HT1080 (cell line): Measurements from ENCODE around the gene SMURF2. TPM values are rescaled to one million over a fixed set of nuclear protein-coding genes. Genes with fewer than 3 reads are reported as not detected.

Experiments used
- DNase-seq: peaks from one replicate; pipeline ENCODE4 v3.0.0-alpha.2; 2015; ENCODE audit warnings: low read depth
- total RNA-seq: library from RNA; depleted of rRNA; stranded (reverse); fragments of >200 nt; shearing (Covaris generic); gene quantifications from 2 replicates; pipeline ENCODE4 v1.2.3, GENCODE V29; 2014

SMURF2 gene
- total RNA-seq, 1 experiment from 2014 or later: 50.0 TPM

DNA sequence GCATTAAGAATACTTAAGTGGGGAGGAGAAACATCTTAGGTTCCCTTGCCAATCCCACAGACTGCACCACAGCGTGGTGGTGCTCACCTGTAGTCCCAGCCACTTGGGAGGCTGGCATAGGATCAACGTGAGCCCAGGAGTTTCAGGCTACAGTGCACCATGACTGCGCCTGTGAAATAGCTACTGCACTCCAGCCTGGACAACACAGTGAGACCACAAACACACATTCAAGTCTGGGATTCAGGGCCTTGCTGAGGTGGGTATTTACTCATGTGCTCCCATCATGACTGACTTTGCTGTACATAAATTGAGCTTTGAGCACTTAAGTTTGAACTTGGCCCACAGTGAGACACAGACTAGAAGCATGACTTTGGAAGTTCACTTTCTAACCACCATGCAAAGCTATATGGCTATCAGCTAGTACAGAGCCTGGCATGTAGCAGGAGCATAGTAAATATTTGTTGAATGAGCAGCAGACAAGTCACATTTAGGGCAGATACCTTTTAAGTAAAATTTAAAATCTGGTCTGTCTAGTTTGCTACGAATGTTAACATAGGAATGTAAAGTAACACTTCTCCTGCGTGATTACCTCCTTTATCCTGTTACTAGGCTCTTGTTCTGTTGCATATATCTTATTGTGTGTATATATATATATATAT, 121.9 kb downstream of the SMURF2 start:
- no peak for DNase-seq

GRCh38 chr17:64538508-64539130, 123.5 kb downstream of the SMURF2 start:
- no peak for DNase-seq

GRCh38 chr17:64537488-64537887, 124.6 kb downstream of the SMURF2 start:
- DNase-seq: no peak

DNA sequence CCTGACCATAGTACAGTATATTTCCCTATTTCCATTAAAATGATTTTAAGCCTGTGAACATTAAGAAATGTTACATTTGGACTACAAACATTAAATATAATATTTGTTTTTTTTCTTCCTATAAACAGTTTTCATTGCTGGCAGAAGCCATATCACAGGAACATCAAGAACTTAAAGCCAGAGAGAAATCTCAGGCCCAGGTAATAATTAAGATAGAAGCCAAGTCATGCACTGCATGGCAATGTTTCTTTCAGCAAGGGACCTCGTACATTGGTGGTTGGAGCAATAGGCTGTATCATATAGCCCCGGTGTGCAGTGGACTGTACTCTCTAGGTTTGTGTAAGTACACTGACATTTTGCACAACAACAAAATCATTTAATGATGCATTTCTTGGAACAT, 125.2 kb downstream of the SMURF2 start:
- no peak for DNase-seq

DNA sequence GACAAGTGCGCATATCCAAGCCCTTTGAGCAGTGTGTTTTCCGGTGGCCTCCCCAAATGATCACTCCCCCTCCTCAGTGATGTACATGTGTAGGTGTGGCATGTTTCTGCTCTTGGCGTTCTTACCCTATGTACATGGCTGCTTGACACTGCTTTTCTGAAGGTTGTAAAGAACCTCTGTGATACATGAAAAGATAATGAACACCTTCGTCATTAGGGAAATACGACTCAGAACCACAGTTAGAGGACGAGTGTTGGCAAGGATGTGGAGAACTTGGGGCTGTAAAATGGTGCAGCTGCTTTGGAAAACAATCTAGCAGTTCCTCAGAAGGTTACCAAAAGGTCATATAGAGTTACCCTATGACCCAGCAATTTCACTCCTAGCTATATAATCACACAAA, 126.8 kb downstream of the SMURF2 start:
- DNase-seq: no peak

DNA sequence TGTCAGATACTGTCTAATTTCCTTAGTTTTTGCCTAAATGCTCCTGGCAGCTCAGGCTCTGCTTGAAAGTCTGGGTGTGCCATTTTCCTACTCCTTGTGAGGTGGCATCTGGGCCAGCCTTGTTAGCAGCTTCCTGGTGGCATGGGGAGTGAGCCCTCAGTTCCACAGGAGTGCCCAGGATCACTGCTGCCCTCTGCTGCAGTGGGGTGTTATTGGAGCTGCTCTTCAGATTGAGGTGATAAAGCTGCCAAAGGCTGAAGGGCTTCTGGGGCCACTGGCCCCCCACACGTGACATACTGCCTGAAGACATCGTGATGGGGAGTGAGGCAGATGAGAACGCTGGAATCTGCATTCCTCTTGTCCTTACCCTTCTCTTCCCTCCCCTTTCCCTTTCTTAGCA, 127.9 kb downstream of the SMURF2 start:
- DNase-seq: peak; percentile 10

DNA sequence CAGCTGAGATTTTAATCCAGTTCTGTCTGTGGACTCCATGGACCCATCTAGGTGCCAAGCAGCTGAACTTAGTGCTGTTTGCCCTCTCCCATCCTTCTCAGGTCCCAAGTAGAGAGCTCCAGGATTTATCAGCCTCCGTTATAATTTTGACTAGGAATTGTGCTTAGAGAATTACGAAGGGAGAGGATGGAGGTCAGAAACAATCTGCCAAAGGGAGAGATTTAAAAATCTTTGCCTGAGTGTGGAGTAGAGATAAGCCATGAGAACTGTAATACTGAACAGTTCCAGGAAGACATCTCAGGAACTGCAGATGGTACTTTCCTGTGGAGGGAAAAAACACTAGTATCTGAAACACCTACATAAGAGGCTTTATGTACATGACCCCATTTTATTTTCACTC, 128.3 kb downstream of the SMURF2 start:
- DNase-seq: no peak

DNA sequence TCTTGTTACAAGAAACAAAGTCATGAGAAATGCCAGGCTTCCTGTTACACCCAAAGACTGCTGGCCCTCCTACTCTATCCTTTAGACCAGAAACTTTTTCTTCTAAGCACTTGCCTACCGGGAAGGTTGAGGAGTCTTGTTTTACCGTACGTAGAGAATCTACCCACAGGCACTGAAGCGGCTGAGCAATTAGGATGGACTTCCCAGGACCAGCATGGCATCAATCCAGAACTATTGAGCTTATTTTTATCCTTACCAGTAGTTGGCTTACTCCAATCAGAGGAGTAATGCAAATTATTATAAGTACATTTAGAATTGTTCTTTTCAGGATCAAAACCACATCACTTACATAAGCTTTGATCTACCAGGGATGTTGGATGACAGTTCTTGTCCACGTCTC, 129.7 kb downstream of the SMURF2 start:
- no peak for DNase-seq

- DNase-seq: no peak
Observed at GRCh38 chr17:64531955-64532371, 130.1 kb downstream of the SMURF2 start.

- DNase-seq: no peak
Observed at GRCh38 chr17:64529221-64529620, 132.9 kb downstream of the SMURF2 start.

GRCh38 chr17:64527914-64528313, 134.2 kb downstream of the SMURF2 start:
- no peak for DNase-seq

DNA sequence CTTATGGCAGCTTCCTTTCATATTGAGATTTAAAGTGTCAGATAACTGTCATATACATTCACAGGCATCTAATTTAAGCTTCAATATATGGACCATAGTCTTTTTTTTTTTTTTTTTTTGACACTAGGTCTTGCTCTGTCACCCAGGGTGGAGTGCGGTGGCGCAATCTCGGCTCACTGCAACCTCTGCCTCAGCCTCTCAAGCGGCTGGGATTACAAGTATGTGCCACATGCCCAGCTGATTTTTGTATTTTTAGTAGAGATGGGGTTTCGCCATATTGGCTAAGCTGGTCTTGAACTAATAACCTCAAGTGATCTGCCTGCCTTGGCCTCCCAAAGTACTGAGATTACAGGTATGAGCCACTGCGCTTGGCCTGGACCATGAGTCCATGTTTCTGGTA, 141.7 kb downstream of the SMURF2 start:
- no peak for DNase-seq

- DNase-seq: no peak
Observed at GRCh38 chr17:64519601-64520000, 142.5 kb downstream of the SMURF2 start.

- no peak for DNase-seq
Observed at GRCh38 chr17:64515829-64516228, 146.3 kb downstream of the SMURF2 start.

GRCh38 chr17:64515419-64515818, 146.7 kb downstream of the SMURF2 start:
- no peak for DNase-seq

DNA sequence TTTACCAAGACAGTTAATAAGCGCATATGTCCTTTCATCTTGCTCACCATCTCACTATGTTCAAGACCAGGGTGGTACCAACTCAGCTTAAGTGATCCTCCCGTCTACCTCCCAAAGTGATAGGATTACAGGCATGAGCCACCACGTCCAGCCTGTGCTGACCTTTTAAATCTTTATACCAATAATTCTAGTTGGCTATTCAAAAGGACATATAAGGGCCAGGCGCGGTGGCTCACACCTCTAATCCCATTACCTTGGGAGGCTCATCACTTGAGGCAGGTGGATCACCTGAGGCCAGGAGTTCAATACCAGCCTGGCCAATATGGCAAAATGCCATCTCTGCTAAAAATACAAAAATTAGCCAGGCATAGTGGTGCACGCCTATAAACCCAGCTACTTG, 152.9 kb downstream of the SMURF2 start:
- DNase-seq: no peak

DNA sequence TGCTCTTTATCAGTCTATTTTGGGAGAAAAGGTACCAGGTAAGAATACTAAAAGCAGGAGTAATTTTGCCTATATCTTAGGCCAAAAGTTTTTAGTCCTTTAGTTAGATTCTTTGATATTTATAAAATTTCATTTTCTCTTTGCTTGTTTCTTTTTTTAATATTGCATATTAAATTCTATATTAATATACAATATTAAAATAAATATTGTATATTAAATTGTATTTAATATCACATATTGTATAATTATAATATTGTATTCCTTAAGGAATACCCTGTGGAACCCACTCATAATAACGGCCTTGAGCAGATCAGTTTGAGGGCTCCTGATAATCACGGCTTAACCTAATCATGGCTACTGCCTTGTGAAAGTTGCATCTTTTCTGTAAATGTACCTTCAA, 153.4 kb downstream of the SMURF2 start:
- no peak for DNase-seq

GRCh38 chr17:64507413-64507782, 154.7 kb downstream of the SMURF2 start:
- peak; percentile 73 for DNase-seq

DNA sequence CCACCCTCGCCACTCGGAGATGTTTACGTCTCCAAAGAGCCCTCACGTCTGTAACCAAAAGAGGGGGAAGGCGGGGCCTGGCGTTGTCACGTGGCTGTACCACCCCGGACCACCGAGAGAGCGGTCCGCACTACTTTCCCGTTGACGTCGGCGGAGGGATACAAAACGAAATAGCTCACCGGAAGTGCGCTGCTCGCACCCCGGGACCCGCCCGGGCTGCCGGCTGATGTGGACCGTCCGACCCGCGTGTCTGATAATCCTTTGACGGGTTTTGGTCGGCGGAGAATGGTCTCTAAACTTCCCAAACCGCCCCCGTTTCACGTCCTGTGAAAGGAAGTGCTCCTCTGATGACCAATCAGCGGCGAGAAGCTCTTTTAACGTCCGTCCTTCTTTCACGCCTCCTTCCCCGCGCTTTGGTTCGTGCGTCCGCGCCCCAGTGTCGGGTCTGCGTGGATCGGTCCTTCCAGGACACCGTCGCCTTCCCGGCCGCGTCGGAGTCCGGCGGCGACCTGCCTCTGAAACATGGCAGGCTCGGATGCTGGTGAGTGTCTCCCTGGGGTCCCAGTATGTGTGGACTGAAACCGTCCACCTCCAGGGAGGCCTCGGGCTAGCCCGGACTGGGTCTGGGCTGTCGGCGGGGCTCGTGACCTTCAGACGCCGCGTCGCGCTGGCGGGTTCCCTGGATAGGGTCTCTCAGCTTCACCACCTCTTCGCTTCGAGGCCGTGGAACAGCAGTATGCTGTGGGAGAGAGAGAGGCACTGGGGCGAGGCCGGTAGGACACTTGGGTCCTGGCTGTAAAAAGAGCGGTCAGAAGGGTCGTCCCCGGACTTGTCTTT, 155.3 kb downstream of the SMURF2 start, which contains the start of gene CEP95:
Gene CEP95 (plus strand): TSS at position 402 of the 837 bp plus-strand sequence. CDS start 121 bp downstream, at position 523.
- DNase-seq: peak; percentile 97

DNA sequence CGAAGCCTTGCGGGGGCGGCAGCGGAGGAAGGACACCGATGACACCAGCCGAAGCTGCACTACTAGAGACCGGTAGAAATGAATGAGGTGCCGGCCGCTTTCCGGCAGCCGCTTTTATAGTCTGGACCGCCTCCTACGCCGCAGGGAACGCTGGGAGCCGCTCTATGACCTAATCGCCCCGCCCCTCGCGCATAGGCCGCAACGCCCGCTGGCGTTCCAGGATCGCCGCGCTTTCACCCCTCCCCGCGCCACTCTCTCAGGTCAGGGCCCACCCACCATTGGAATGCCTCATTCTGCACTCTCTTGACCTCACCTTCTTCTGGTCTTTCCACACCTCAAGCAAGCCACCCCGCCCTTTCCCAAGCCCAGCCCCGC, 155.9 kb downstream of the SMURF2 start, which contains the start of gene DDX5:
Gene DDX5 (minus strand): TSS at position 89 of the 375 bp plus-strand sequence. CDS start 170 bp downstream, outside the sequence.
- DNase-seq: no peak

DNA sequence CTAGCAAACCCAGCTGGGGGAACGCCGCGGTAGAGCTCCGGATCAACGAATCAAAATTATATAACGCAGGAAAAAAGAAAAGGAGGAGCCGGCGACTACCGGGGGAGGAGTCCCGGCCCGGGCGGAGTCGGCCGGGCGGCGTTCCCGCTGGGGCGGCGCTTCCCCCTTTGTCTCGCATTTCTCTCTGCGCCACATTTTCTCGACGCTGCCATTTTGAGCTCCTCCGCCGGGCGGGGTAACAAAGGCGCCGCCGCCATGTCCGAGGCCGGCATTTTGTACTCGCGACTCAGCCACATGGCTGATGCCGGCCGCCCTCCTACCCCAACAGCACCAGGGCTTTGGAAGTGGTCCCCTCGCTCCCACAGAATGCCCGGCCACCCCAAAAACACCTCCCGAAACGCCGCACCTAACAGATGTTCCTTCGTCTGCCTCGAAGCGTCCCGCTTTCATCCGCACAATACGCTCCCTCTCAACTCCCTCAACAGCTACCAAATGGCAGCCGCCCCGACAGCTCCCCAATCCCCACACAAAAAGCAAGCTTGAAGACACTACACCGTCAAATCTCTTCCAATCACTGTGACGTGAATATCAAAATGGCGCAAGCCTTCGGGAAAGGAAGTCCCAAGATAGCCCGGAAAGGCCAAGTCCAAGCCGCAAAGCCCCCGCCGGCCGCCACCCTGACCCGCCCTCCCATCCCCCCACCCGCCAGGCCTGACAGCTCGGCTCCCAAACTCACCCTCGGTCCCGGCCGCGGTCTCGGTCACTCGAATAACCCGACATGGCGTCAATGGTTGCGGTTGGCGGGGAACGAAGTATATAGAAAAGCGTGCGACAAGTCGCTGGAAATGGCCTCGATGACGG, 156.5 kb downstream of the SMURF2 start:
- peak; percentile 79 for DNase-seq
